ENCODE data around the gene TENT4B.
"Not testable (repeated sequence)": the region's sequence is repeated elsewhere in the genome, so short reads cannot be mapped to it uniquely, and the experiment has no call there.

The TENT4B gene

GRCh38 chr16:50227665-50228064 lies 74.6 kb downstream of the TENT4B start:
- peaks cover 3% of the 10 kb centered on the region for H3K4me1 ChIP-seq (ENCODE audit: control insufficient read depth, insufficient read depth, low read length)
- no peaks in the 10 kb centered on the region for H3K36me3 ChIP-seq (ENCODE audit: control insufficient read depth, insufficient read depth, low read length)
- H3K9ac ChIP-seq (ENCODE audit: low read length) = no peak overlapping the region
- H3K9me3 ChIP-seq (ENCODE audit: control insufficient read depth, low read length) = no peaks in the 10 kb centered on the region
- no peak overlapping the region for H3K4me3 ChIP-seq (ENCODE audit: low read length)
- no peaks in the 10 kb centered on the region for H3K27me3 ChIP-seq (ENCODE audit: control insufficient read depth, insufficient read depth, low read length)

GRCh38 chr16:50228364-50228868 lies 75.3 kb downstream of the TENT4B start:
- no peak overlapping the region for H3K4me3 ChIP-seq (ENCODE audit: low read length)
- no peaks in the 10 kb centered on the region for H3K9me3 ChIP-seq (ENCODE audit: control insufficient read depth, low read length)
- no peak overlapping the region for H3K9ac ChIP-seq (ENCODE audit: low read length)
- peaks cover 3% of the 10 kb centered on the region for H3K4me1 ChIP-seq (ENCODE audit: control insufficient read depth, insufficient read depth, low read length)
- H3K27me3 ChIP-seq (ENCODE audit: control insufficient read depth, insufficient read depth, low read length) = no peaks in the 10 kb centered on the region
- no peaks in the 10 kb centered on the region for H3K36me3 ChIP-seq (ENCODE audit: control insufficient read depth, insufficient read depth, low read length)

GRCh38 chr16:50229149-50229726 lies 76.1 kb downstream of the TENT4B start:
- H3K4me1 ChIP-seq (ENCODE audit: control insufficient read depth, insufficient read depth, low read length) = no peaks in the 10 kb centered on the region
- H3K4me3 ChIP-seq (ENCODE audit: low read length) = no peak overlapping the region
- no peak overlapping the region for H3K9ac ChIP-seq (ENCODE audit: low read length)
- H3K36me3 ChIP-seq (ENCODE audit: control insufficient read depth, insufficient read depth, low read length) = no peaks in the 10 kb centered on the region
- no peaks in the 10 kb centered on the region for H3K27me3 ChIP-seq (ENCODE audit: control insufficient read depth, insufficient read depth, low read length)
- no peaks in the 10 kb centered on the region for H3K9me3 ChIP-seq (ENCODE audit: control insufficient read depth, low read length)

GRCh38 chr16:50234771-50235556 lies 81.9 kb downstream of the TENT4B start:
- Histone ChIP-seq H3K36me3 (ENCODE audit: control insufficient read depth, insufficient read depth, low read length) (no peaks in the 10 kb centered on the region), H3K9ac (ENCODE audit: low read length) (no peak overlapping the region), H3K4me3 (ENCODE audit: low read length) (no peak overlapping the region)

GRCh38 chr16:50235581-50235980 lies 82.5 kb downstream of the TENT4B start:
- no peaks in the 10 kb centered on the region for H3K9me3 ChIP-seq (ENCODE audit: control insufficient read depth, low read length)
- H3K9ac ChIP-seq (ENCODE audit: low read length) = no peak overlapping the region
- H3K4me3 ChIP-seq (ENCODE audit: low read length) = no peak overlapping the region
- H3K4me1 ChIP-seq (ENCODE audit: control insufficient read depth, insufficient read depth, low read length) = peaks cover 5% of the 10 kb centered on the region
- H3K36me3 ChIP-seq (ENCODE audit: control insufficient read depth, insufficient read depth, low read length) = no peaks in the 10 kb centered on the region
- H3K27me3 ChIP-seq (ENCODE audit: control insufficient read depth, insufficient read depth, low read length) = no peaks in the 10 kb centered on the region

More at GRCh38 chr16:50234771-50235556, 81.9 kb downstream of the TENT4B start:
- peaks cover 5% of the 10 kb centered on the region for H3K4me1 ChIP-seq (ENCODE audit: control insufficient read depth, insufficient read depth, low read length)
- H3K27me3 ChIP-seq (ENCODE audit: control insufficient read depth, insufficient read depth, low read length) = no peaks in the 10 kb centered on the region
- H3K9me3 ChIP-seq (ENCODE audit: control insufficient read depth, low read length) = no peaks in the 10 kb centered on the region

- Histone ChIP-seq H3K4me3 (ENCODE audit: low read length) (no peak overlapping the region), H3K36me3 (ENCODE audit: control insufficient read depth, insufficient read depth, low read length) (no peaks in the 10 kb centered on the region), H3K27me3 (ENCODE audit: control insufficient read depth, insufficient read depth, low read length) (no peaks in the 10 kb centered on the region), H3K9me3 (ENCODE audit: control insufficient read depth, low read length) (no peaks in the 10 kb centered on the region), H3K4me1 (ENCODE audit: control insufficient read depth, insufficient read depth, low read length) (peaks cover 5% of the 10 kb centered on the region), H3K9ac (ENCODE audit: low read length) (no peak overlapping the region)
Measured at GRCh38 chr16:50238314-50238713, 85.2 kb downstream of the TENT4B start.

- no peaks in the 10 kb centered on the region for H3K36me3 ChIP-seq (ENCODE audit: control insufficient read depth, insufficient read depth, low read length)
- no peaks in the 10 kb centered on the region for H3K27me3 ChIP-seq (ENCODE audit: control insufficient read depth, insufficient read depth, low read length)
- peaks cover 5% of the 10 kb centered on the region for H3K4me1 ChIP-seq (ENCODE audit: control insufficient read depth, insufficient read depth, low read length)
- no peak overlapping the region for H3K4me3 ChIP-seq (ENCODE audit: low read length)
- no peaks in the 10 kb centered on the region for H3K9me3 ChIP-seq (ENCODE audit: control insufficient read depth, low read length)
- no peak overlapping the region for H3K9ac ChIP-seq (ENCODE audit: low read length)
Measured at GRCh38 chr16:50238868-50239301, 85.8 kb downstream of the TENT4B start.

- H3K9me3 ChIP-seq (ENCODE audit: control insufficient read depth, low read length); H3K4me3 ChIP-seq (ENCODE audit: low read length); H3K9ac ChIP-seq (ENCODE audit: low read length); H3K27me3 ChIP-seq (ENCODE audit: control insufficient read depth, insufficient read depth, low read length); H3K36me3 ChIP-seq (ENCODE audit: control insufficient read depth, insufficient read depth, low read length): not testable (repeated sequence)
- peaks cover 20% of the 10 kb centered on the region for H3K4me1 ChIP-seq (ENCODE audit: control insufficient read depth, insufficient read depth, low read length)
Measured at GRCh38 chr16:50243024-50243423, 89.9 kb downstream of the TENT4B start.

GRCh38 chr16:50244140-50244503 lies 91.0 kb downstream of the TENT4B start:
- no peaks in the 10 kb centered on the region for H3K27me3 ChIP-seq (ENCODE audit: control insufficient read depth, insufficient read depth, low read length)
- H3K9me3 ChIP-seq (ENCODE audit: control insufficient read depth, low read length) = no peaks in the 10 kb centered on the region
- peaks cover 20% of the 10 kb centered on the region for H3K4me1 ChIP-seq (ENCODE audit: control insufficient read depth, insufficient read depth, low read length)
- H3K9ac ChIP-seq (ENCODE audit: low read length) = no peak overlapping the region
- no peaks in the 10 kb centered on the region for H3K36me3 ChIP-seq (ENCODE audit: control insufficient read depth, insufficient read depth, low read length)
- no peak overlapping the region for H3K4me3 ChIP-seq (ENCODE audit: low read length)

- no peaks in the 10 kb centered on the region for H3K36me3 ChIP-seq (ENCODE audit: control insufficient read depth, insufficient read depth, low read length)
- H3K27me3 ChIP-seq (ENCODE audit: control insufficient read depth, insufficient read depth, low read length) = no peaks in the 10 kb centered on the region
- no peaks in the 10 kb centered on the region for H3K9me3 ChIP-seq (ENCODE audit: control insufficient read depth, low read length)
- peak overlapping the region; percentile 73 for H3K9ac ChIP-seq (ENCODE audit: low read length)
- peaks cover 20% of the 10 kb centered on the region for H3K4me1 ChIP-seq (ENCODE audit: control insufficient read depth, insufficient read depth, low read length)
- H3K4me3 ChIP-seq (ENCODE audit: low read length) = peak overlapping the region; percentile 67
Measured at GRCh38 chr16:50244504-50245416, 91.7 kb downstream of the TENT4B start.

GRCh38 chr16:50245417-50246298 lies 92.6 kb downstream of the TENT4B start:
- H3K36me3 ChIP-seq (ENCODE audit: control insufficient read depth, insufficient read depth, low read length) = no peaks in the 10 kb centered on the region
- peak overlapping the region; percentile 67 for H3K4me3 ChIP-seq (ENCODE audit: low read length)
- peak overlapping the region; percentile 73 for H3K9ac ChIP-seq (ENCODE audit: low read length)
- H3K9me3 ChIP-seq (ENCODE audit: control insufficient read depth, low read length) = no peaks in the 10 kb centered on the region
- no peaks in the 10 kb centered on the region for H3K27me3 ChIP-seq (ENCODE audit: control insufficient read depth, insufficient read depth, low read length)
- peaks cover 20% of the 10 kb centered on the region for H3K4me1 ChIP-seq (ENCODE audit: control insufficient read depth, insufficient read depth, low read length)
